Activated naive CD8-positive, alpha-beta T cell treated with anti-CD3 and anti-CD28 coated beads for 36 hours (primary cell): Measurements from ENCODE around the gene ATAD1. TPM values are rescaled to one million over a fixed set of nuclear protein-coding genes. Genes with fewer than 3 reads are reported as not detected.
"Not testable (repeated sequence)": the region's sequence is repeated elsewhere in the genome, so short reads cannot be mapped to it uniquely, and the experiment has no call there.

ENCODE experiments used
- DNase-seq: peaks from one replicate; pipeline ENCODE4 v3.0.0; 2021
- H3K27ac Mint-ChIP-seq: one replicate; pipeline ENCODE4 v1.8.0; 2022; ENCODE audit warnings: mild to moderate bottlenecking, moderate library complexity, mixed read lengths
- H3K27me3 Mint-ChIP-seq: one replicate; pipeline ENCODE4 v1.8.0; 2022; ENCODE audit warnings: mild to moderate bottlenecking, mixed read lengths
- H3K36me3 Mint-ChIP-seq: one replicate; pipeline ENCODE4 v1.8.0; 2021; ENCODE audit warnings: mild to moderate bottlenecking, mixed read lengths
- H3K4me1 Mint-ChIP-seq: one replicate; pipeline ENCODE4 v1.8.0; 2021; ENCODE audit warnings: mixed read lengths
- H3K4me3 Mint-ChIP-seq: one replicate; pipeline ENCODE4 v1.8.0; 2022; ENCODE audit warnings: mild to moderate bottlenecking, moderate library complexity, mixed read lengths
- H3K9me3 Mint-ChIP-seq: one replicate; pipeline ENCODE4 v1.8.0; 2022; ENCODE audit warnings: mixed read lengths
- total RNA-seq, 2 experiments: library from RNA; stranded (reverse); gene quantifications; one replicate each; pipeline ENCODE4 v1.2.3, GENCODE V29; 2021

The ATAD1 gene, protein sequence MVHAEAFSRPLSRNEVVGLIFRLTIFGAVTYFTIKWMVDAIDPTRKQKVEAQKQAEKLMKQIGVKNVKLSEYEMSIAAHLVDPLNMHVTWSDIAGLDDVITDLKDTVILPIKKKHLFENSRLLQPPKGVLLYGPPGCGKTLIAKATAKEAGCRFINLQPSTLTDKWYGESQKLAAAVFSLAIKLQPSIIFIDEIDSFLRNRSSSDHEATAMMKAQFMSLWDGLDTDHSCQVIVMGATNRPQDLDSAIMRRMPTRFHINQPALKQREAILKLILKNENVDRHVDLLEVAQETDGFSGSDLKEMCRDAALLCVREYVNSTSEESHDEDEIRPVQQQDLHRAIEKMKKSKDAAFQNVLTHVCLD
- total RNA-seq = 10 to 100 TPM; 49.2 to 49.6 TPM

DNA sequence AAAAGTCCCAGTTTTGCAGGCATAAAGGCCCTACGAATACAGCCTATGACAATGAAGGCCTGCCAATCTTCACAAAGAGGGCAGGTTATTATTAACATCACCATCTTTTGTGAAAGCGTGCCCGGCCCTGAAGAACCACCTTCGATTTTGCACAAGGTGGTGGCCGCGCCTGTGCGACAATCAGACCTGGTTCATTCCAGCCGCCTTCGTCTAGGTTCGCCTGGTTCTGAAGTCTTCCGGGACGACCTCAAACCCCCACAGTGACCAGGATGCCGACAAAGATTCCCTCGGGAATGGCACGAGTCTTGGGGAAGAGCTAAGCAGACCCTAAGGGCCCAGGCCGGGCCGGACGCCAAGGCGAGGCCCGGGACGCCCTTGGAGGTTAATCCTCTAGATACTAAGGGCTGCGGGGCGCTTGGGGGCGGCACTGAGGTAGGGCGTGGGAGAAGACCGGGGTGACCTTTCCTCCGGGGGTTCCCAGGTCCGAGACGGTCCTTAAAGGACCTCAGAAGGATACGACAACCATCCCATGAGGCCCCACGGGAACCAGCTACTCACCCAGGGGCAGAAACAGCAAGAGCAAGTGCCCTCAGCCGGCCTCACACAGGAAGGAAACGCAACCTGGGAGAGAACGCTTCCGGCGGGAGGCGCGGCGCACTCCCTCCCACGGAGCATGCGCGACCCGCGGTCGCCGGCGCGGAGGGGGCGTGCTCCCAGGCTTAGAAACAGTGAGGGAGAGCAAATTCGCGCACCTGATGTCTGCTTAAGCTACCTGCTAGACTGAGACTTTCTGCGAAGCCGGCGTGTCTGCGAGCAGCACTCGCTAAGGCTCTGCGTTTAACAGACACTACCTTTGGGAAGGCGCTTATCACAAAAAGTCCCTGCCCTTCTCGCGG is at the start of gene ATAD1:
Gene ATAD1 (minus strand): TSS at position 618 of the 896 bp plus-strand sequence. CDS start 3,627 bp downstream, outside the sequence.
- peak; percentile 92 for DNase-seq
- Mint-ChIP-seq H3K36me3 (peaks cover 11% of the 10 kb centered on the region), H3K27ac (peak within 1 kb of the TSS; percentile 94), H3K9me3 (no peaks in the 10 kb centered on the region), H3K4me1 (peaks cover 32% of the 10 kb centered on the region), H3K27me3 (no peaks in the 10 kb centered on the region), H3K4me3 (peak within 1 kb of the TSS; percentile 85)

DNA sequence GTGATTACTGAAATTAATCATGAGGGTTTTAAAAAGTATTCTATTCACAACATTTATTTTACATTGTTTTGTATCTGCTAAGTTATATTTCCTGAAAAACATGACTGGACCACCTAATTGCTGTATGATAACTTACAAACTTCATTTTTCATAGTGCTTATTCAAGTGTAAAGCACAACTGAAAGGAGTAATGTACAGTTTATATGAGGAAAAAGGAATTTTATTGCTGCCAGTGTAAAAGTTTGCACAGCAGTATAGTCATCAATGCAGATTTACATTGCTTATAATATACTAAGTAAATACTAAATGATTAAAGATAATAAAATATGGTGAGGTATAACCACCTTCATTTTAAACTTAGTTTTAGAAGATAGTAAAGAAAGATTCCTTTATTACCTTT is 49.4 kb upstream of the ATAD1 start:
- peaks cover 47% of the 10 kb centered on the region for H3K4me1 Mint-ChIP-seq
- H3K9me3 Mint-ChIP-seq = no peaks in the 10 kb centered on the region
- H3K27me3 Mint-ChIP-seq = no peaks in the 10 kb centered on the region
- H3K36me3 Mint-ChIP-seq = peaks cover 30% of the 10 kb centered on the region
- peak overlapping the region; percentile 85 for H3K4me3 Mint-ChIP-seq
- DNase-seq = no peak
- no peak overlapping the region for H3K27ac Mint-ChIP-seq

DNA sequence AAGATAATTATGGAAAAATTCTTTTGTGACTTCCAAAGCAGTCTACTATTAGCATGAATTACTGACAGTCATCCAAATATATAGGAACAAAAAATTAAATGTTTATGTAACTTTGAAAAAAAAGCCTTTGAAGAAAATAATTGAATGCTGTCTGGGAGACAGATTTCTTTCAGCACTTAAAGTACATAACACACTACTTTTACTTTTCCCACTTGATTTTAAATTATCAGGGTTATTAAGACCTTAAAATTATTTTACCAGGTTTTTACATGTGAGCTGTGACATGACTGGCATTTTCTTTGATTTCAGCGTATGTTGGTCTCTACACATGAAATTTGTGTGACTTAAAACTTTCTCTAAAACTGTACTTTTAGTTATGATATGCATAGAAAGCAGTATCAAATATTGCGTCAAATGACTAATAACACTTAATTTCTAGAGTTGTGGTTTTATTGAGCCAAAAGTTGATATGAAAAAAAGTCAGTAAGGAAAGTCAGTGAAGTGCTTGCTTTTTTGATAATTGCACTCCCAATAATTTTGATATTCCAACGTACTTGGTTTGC is 48.5 kb upstream of the ATAD1 start:
- Mint-ChIP-seq H3K4me1 (peaks cover 45% of the 10 kb centered on the region), H3K36me3 (peaks cover 30% of the 10 kb centered on the region), H3K27me3 (no peaks in the 10 kb centered on the region), H3K27ac (peak overlapping the region; percentile 51), H3K4me3 (peak overlapping the region; percentile 85), H3K9me3 (no peaks in the 10 kb centered on the region)
- DNase-seq = no peak

DNA sequence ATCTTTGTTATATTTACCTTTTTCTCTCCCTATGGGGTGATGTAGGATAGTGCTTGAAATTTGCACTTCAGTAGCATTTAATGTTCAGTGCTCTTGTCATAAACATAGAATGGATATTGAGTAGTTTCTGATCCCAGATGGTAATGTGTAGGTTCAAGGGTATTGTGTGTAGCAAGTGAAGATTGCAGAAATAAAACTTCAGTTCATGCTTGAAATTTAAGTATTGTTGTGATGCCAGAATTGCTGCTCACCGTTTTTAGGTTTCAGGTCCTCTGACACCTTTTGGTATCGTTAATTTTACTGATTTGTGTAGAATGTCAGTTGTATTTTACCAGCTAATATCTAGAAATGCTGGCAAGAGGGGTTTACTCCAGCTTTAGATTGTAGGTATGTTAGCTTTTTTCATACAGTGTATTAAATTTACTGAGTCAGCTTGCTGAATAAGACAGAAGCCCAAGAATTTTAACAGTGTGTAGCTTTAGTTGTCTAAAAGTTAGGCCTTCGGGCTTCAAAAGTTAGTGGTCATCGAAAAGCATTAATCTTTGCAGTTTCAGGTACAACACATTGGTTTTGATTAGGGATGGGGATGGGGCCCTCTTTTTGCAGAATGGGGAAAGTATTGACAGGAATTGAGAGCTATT is 47.3 kb upstream of the ATAD1 start:
- H3K36me3 Mint-ChIP-seq = peaks cover 26% of the 10 kb centered on the region
- H3K27me3 Mint-ChIP-seq = no peaks in the 10 kb centered on the region
- no peak for DNase-seq
- H3K9me3 Mint-ChIP-seq = no peaks in the 10 kb centered on the region
- peak overlapping the region; percentile 85 for H3K4me3 Mint-ChIP-seq
- H3K4me1 Mint-ChIP-seq = peaks cover 45% of the 10 kb centered on the region
- peak overlapping the region; percentile 93 for H3K27ac Mint-ChIP-seq

DNA sequence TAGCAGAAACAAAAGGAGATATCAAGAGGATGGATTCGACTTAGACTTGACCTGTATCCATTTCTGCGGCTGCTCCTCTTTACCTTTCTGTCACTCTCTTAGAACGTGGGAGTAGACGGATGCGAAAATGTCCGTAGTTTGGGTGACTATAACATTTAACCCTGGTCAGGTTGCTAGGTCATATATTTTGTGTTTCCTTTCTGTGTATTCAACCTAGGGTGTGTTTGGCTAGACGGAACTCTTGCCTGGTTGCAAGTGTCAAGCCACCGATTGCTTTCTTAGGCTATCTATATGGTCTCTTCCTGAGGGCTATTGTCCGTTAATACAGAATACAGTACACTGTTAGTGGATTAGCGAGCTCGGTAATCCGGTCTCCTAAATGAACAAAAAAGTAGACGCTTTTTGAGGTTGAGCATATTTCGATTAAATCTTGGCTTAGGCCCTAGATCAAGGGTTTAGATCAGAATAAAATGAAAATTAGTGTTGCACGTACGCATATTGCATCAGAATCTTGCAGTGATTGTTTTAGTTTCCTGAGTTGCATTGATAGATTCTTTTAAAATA is 46.6 kb upstream of the ATAD1 start:
- H3K36me3 Mint-ChIP-seq = peaks cover 26% of the 10 kb centered on the region
- H3K4me3 Mint-ChIP-seq = peak overlapping the region; percentile 85
- DNase-seq = no peak
- no peaks in the 10 kb centered on the region for H3K9me3 Mint-ChIP-seq
- no peaks in the 10 kb centered on the region for H3K27me3 Mint-ChIP-seq
- peaks cover 44% of the 10 kb centered on the region for H3K4me1 Mint-ChIP-seq
- H3K27ac Mint-ChIP-seq = peak overlapping the region; percentile 93

DNA sequence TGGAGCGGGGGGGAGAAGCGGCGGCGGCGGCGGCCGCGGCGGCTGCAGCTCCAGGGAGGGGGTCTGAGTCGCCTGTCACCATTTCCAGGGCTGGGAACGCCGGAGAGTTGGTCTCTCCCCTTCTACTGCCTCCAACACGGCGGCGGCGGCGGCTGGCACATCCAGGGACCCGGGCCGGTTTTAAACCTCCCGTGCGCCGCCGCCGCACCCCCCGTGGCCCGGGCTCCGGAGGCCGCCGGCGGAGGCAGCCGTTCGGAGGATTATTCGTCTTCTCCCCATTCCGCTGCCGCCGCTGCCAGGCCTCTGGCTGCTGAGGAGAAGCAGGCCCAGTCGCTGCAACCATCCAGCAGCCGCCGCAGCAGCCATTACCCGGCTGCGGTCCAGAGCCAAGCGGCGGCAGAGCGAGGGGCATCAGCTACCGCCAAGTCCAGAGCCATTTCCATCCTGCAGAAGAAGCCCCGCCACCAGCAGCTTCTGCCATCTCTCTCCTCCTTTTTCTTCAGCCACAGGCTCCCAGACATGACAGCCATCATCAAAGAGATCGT is 46.0 kb upstream of the ATAD1 start:
- Mint-ChIP-seq H3K4me1 (peaks cover 40% of the 10 kb centered on the region), H3K4me3 (peak overlapping the region; percentile 85), H3K27ac (peak overlapping the region; percentile 93), H3K36me3 (peaks cover 26% of the 10 kb centered on the region)
- not testable (repeated sequence) for H3K27me3 Mint-ChIP-seq, H3K9me3 Mint-ChIP-seq
- DNase-seq = peak; percentile 47

DNA sequence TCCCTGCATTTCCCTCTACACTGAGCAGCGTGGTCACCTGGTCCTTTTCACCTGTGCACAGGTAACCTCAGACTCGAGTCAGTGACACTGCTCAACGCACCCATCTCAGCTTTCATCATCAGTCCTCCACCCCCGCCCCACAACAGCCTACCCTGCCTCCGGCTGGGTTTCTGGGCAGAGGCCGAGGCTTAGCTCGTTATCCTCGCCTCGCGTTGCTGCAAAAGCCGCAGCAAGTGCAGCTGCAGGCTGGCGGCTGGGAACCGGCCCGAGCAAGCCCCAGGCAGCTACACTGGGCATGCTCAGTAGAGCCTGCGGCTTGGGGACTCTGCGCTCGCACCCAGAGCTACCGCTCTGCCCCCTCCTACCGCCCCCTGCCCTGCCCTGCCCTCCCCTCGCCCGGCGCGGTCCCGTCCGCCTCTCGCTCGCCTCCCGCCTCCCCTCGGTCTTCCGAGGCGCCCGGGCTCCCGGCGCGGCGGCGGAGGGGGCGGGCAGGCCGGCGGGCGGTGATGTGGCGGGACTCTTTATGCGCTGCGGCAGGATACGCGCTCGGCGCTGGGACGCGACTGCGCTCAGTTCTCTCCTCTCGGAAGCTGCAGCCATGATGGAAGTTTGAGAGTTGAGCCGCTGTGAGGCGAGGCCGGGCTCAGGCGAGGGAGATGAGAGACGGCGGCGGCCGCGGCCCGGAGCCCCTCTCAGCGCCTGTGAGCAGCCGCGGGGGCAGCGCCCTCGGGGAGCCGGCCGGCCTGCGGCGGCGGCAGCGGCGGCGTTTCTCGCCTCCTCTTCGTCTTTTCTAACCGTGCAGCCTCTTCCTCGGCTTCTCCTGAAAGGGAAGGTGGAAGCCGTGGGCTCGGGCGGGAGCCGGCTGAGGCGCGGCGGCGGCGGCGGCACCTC is 45.3 kb upstream of the ATAD1 start, which contains the start of the genes KLLN and PTEN:
Gene KLLN (minus strand): TSS at position 481 of the 891 bp plus-strand sequence. CDS start 1,046 bp downstream, outside the sequence.
Gene PTEN (plus strand): TSS at position 573 of the 891 bp plus-strand sequence. CDS start 845 bp downstream, outside the sequence.
- no peaks in the 10 kb centered on the region for H3K27me3 Mint-ChIP-seq
- peaks cover 21% of the 10 kb centered on the region for H3K36me3 Mint-ChIP-seq
- peak within 1 kb of the TSS; percentile 88 for H3K4me3 Mint-ChIP-seq
- H3K27ac Mint-ChIP-seq = peak within 1 kb of the TSS; percentile 93
- no peaks in the 10 kb centered on the region for H3K9me3 Mint-ChIP-seq
- peak; percentile 88 for DNase-seq
- peaks cover 33% of the 10 kb centered on the region for H3K4me1 Mint-ChIP-seq

DNA sequence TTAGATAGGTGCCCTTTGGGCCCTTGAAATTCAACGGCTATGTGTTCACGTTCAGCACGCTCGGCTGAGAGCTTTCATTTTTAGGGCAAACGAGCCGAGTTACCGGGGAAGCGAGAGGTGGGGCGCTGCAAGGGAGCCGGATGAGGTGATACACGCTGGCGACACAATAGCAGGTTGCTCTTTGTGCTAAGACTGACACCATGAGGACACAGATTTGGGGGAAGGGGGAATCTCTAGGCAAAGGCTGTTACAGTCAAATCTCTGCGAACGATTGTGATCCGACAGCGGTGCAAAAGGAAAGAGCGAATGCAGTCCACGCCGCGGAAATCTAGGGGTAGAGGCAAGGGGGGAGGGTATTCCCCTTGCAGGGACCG is 44.6 kb upstream of the ATAD1 start:
- H3K27ac Mint-ChIP-seq = peak overlapping the region; percentile 92
- peaks cover 21% of the 10 kb centered on the region for H3K36me3 Mint-ChIP-seq
- H3K27me3 Mint-ChIP-seq = no peaks in the 10 kb centered on the region
- DNase-seq = no peak
- peaks cover 32% of the 10 kb centered on the region for H3K4me1 Mint-ChIP-seq
- H3K9me3 Mint-ChIP-seq = no peaks in the 10 kb centered on the region
- H3K4me3 Mint-ChIP-seq = peak overlapping the region; percentile 88

DNA sequence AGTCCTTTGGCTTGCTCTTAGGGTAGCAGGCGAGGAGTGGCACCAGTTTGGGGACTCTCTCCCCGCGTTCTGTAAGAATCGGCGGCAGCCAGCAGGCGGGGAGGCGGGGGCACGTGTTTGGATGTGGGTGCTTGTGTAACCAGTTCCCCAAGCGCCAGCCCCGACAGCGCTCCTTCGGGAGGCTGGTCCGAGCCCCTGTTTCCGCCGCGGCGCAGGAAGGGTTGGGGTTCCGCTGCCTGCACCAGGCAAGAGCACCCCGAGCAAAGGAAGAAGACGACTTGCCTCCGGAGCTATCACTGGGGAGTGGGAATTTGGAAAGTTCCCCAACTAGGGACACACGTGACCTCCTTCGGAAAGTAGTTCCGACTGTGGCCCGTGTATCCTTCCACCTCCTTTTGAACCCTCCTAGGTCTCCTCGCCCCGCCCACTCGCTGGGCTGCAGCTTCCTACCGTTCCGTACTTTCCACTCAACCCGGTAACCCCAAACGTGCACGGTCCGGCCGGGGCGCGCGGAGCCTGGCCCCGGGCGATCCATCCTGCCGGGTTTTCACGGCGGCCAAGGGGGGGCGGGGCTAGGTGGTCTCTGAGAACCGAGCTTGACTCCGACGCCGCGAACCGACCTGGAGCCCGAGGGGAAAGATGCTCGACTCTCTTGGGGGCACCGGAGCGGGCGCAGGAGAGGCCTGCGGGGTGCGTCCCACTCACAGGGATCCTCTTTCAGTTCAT is 44.1 kb upstream of the ATAD1 start:
- Mint-ChIP-seq H3K4me1 (peaks cover 28% of the 10 kb centered on the region), H3K27me3 (no peaks in the 10 kb centered on the region), H3K9me3 (no peaks in the 10 kb centered on the region), H3K27ac (peak overlapping the region; percentile 92), H3K36me3 (peaks cover 21% of the 10 kb centered on the region), H3K4me3 (peak overlapping the region; percentile 88)
- peak; percentile 93 for DNase-seq

DNA sequence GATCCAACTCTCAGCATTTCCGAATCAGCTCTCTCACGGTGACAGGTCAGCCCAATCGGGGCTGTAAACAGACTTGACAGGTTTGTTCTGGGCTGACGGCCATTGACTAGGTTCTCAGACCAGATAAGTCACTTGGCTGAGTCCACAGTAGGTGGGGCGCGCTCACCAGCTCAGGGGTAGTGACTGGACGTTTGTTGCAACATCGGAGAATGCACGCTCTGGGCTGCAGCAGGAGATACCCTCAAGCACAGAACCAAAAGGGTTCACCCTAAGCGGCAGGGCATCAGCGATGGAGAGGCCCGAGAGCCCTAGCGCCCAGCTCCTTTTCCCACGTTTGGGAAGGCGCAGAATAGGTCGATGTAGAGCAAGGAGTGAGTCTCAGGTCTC is 43.5 kb upstream of the ATAD1 start:
- Mint-ChIP-seq H3K4me3 (peak overlapping the region; percentile 88), H3K36me3 (peaks cover 17% of the 10 kb centered on the region), H3K27ac (peak overlapping the region; percentile 92), H3K9me3 (no peaks in the 10 kb centered on the region), H3K4me1 (peaks cover 23% of the 10 kb centered on the region), H3K27me3 (no peaks in the 10 kb centered on the region)
- DNase-seq = peak; percentile 16

DNA sequence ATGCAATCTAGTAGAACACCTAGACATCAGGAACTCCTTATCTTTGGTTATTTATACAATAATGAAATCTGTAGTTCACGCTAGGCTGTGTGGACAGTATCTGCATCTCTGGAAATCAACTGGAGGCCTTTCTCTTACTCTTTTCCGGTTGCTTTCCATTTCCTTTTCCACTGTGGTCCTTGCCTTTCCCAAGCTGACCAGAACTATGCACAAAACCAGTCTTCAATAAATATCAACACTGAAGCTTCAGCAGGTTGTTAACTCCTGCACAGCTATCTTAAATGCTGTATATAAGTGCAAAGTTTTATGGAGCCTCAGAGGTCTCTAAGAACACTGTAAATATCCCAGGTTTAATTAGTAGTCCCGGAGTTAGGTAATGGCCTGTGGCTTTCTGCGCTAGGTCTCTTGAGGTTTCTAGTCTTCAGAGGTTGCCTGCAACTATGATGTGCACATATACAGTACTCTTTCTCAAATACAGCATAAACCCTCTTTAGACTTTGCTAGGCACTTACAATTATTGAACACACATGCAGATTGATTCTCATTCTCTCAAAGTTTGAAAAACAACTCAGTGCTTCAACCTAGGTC is 42.9 kb upstream of the ATAD1 start:
- Mint-ChIP-seq H3K4me1 (peaks cover 22% of the 10 kb centered on the region), H3K9me3 (no peaks in the 10 kb centered on the region), H3K27me3 (no peaks in the 10 kb centered on the region), H3K4me3 (peak overlapping the region; percentile 88), H3K27ac (peak overlapping the region; percentile 92), H3K36me3 (peaks cover 15% of the 10 kb centered on the region)
- DNase-seq = no peak

DNA sequence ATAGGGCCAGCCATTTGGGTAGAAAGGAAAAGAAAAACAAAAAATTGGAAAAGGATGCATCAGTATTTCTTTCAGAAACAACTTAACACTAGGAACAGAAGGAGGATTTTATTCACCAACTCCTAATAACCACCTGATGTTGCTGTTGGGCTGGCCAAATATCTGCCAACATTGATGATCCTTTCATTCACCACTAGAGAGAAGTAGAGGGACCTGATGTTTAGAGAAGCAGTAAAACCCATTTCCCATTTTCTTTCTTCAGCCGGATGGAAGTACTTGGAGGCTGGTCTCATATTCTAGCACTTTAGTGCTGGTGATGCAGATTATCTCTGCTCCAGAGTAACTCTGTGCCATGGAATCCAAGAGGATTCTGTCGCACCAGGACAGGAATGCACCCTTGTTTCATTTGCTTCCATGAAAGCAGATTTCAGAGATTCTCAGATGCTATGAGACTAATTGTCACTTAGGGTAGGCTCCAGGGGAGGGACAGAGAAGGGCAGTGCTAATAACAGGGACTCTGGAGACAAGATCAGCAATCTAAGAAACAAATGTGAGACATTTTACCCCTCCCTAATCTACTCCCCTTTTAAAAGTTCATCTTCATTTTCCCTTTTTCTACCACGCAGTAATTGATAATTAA is 42.2 kb upstream of the ATAD1 start:
- Mint-ChIP-seq H3K27ac (peak overlapping the region; percentile 6), H3K9me3 (peaks cover 3% of the 10 kb centered on the region), H3K4me1 (peaks cover 18% of the 10 kb centered on the region), H3K27me3 (no peaks in the 10 kb centered on the region), H3K4me3 (peak overlapping the region; percentile 24), H3K36me3 (peaks cover 9% of the 10 kb centered on the region)
- no peak for DNase-seq
